HG02973 (cell line): ENCODE data around the gene OR4N5.
"Not testable (repeated sequence)": the region's sequence is repeated elsewhere in the genome, so short reads cannot be mapped to it uniquely, and the experiment has no call there.

ENCODE experiments used
- ATAC-seq: cut with Tn5 transposase; IDR thresholded peaks from one replicate; pipeline ENCODE4 v1.9.1; 2021; ENCODE audit warnings: moderate library complexity; ENCODE audit not compliant: unreplicated experiment

The OR4N5 gene, protein sequence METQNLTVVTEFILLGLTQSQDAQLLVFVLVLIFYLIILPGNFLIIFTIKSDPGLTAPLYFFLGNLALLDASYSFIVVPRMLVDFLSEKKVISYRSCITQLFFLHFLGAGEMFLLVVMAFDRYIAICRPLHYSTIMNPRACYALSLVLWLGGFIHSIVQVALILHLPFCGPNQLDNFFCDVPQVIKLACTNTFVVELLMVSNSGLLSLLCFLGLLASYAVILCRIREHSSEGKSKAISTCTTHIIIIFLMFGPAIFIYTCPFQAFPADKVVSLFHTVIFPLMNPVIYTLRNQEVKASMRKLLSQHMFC

DNA sequence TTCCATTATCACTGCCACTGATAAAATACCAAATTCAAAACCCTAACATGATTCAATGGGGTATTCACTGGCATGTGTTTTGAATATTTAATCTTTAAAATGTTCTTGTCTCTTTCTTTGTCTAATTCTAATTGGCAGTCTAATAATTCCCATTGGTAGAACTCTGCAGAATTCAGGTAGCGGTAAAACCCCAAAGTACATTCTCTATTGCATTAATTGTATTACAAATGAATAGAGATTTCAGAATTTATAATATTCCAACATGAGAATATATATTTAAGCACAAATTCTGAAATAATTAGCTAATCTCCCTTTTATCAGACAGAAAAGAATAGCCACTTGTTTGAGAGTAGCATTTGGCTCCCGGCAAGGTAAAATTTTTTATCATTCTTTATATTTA, at the start of gene OR4N5:
Gene OR4N5 (plus strand): TSS at position 301 of the 400 bp plus-strand sequence. CDS start 4,916 bp downstream, outside the sequence.
- no peak for ATAC-seq

DNA sequence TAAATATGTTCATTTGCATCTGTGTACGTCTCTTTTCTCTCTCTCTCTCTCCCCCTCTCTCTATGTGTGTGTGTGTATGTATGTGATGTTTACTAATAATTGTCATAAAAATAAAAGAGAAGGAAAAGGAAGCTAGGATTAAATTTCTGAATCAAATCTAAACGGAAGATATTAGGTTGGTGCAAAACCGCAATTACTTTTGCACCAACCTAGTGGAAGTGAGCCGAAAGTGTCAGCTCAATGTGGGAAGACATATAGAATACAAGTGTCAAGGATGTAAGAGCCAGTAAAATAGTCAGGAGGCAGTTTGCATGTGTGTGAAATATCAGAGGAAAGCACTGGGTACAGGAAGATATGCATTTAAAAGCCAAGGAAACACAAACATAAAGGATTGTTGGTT, 46.6 kb upstream of the OR4N5 start:
- no peak for ATAC-seq

DNA sequence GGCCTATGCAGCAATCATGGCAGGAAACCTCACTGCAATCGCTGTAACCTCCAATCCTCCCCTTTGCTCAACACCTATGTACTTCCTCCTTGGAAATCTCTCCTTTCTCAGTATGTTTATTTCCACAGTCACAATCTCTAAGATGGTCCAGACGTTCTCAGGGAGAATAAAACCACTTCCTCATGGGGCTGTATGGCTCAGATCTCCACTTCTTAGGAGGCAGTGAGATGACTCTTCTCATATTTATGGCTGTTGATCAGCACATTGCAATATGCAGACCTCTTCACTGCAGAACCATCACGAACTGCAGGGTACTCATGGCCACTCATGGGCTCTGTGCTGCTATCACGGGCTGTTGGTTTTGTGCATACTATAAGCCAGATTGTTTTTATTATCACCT, 45.2 kb upstream of the OR4N5 start:
- no peak for ATAC-seq

DNA sequence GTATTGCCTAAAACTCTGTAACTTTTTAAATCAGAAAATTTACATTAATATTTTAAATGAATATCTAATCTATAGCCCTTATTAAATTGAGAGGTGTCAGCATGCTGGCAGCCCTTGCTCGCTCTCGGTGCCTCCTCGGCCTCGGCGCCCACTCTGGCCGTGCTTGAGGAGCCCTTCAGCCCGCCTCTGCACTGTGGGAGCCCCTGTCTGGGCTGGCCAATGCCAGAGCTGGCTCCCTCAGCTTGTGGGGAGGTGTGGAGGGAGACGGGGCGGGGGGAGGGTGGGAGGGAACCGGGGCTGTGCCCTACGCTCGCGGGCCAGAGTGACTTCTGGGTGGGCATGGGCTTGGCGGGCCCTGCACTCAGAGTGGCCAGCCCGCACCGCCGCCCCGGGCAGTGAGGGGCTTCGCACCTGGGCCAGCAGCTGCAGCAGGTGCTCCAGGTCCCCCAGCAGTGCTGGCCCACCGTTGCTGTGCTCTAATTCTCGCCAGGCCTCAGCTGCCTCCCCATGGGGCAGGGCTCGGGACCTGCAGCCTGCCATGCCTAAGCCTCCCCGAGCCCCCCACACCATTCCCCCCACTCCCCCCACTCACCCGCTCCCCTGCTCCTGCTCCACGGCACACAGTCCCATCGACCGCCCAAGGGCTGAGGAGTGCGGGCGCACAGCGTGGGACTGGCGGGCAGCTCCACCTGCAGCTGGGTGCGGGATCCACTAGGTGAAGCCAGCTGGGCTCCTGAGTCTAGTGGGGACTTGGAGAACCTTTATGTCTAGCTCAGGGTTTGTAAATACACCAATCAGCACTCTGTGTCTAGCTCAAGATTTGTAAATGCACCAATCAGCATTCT, 39.5 kb upstream of the OR4N5 start:
- ATAC-seq, result not testable (repeated sequence)

DNA sequence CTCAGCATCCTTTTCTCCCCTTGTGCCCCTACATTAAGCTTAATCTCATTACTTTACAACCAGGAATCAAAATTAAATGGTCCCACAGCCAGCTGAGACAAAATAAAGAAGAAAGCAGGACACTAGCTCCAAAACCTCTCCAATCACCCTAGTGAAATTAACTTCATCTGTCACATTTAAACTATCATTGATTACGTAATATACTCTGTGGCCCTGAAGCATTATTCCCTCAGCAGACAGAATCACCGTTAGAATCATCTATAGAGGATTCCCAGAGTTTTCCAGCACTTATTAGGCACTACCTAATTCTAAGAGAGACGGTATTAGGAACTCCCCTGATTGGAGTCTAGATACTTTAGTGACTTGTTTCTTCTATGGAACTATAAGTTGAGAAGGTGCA, 28.2 kb upstream of the OR4N5 start, which contains the start of gene OR4K17:
Gene OR4K17 (plus strand): TSS at position 302 of the 400 bp plus-strand sequence. CDS start 6,761 bp downstream, outside the sequence.
- ATAC-seq, result no peak

DNA sequence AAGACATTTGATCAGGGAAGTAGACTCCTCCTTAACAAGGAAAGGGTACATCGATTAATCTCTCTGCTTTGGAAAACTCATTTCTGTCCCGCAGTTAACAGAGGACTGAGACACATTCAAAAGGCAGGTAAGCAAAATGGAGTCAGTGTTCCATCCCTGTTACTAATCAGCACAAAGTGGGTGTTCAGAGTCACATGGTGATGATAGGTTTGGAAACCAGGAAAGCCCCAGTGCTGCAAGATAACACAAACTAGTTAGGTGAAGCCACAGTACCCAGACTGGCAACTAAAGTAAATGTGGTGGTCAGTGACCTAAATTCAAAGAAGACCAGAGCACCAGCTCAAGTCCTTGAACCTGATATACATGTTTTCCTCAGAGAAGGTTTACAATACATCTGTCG, 26.3 kb upstream of the OR4N5 start:
- no peak for ATAC-seq

DNA sequence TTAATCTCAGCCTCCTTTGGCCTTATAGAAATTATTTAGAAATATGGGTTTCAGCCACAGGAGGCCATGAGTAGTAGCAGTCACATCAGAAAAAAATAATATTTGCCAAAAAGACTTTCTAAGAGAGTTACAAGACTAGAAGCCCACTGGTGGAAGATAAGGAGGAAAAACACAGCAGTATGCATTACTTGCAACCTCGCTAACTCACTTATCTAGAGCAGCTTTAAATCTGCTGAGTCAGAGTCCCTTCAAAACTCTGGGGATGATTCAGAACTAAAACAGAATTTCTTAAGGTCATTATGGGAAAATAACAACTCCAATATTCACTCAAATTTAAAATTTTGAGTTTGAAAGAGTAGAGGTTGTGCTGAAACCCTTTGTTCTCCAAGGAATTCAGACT, 21.9 kb upstream of the OR4N5 start:
- no peak for ATAC-seq

DNA sequence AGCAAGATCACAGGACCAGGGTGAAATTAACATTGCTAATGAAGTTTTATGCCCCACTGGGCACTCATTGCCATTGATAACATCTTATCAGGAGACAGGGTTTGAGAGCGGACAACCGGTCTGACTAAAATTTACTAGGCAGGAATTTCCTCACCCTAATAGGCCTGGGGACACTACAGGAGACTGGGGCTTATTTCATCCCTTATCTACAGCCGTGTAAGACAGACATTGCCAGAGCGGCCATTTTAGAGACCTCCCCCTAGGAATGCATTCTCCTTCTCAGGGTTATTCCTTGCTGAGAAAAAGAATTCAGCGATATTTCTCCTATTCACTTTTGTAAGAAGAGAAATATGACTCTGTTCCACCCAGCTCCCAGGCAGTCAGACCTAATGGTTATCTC, 19.8 kb upstream of the OR4N5 start:
- ATAC-seq, result no peak

DNA sequence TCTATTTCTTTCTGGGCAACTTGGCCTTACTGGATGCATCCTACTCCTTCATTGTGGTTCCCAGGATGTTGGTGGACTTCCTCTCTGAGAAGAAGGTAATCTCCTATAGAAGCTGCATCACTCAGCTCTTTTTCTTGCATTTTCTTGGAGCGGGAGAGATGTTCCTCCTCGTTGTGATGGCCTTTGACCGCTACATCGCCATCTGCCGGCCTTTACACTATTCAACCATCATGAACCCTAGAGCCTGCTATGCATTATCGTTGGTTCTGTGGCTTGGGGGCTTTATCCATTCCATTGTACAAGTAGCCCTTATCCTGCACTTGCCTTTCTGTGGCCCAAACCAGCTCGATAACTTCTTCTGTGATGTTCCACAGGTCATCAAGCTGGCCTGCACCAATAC, 5.3 kb downstream of the OR4N5 start:
- no peak for ATAC-seq

DNA sequence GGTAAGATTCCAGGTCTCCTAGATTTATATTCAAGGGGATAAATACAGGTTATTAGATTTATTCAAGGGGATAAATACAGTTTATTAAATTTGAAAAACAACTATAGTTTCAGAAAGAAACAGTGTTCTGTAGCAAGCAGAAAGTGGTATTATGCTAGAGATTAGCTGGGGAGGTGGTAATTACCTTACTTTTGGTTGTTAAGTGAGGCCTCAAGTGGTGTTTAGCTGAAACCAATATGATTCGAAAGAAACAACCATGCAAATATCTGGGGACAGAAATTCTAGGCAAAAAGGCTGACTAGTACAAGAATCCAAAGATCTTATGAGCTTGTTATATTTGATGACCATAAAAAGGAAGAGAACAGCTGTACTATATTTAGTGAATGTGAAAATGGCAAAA, 6.2 kb downstream of the OR4N5 start:
- ATAC-seq, result no peak

DNA sequence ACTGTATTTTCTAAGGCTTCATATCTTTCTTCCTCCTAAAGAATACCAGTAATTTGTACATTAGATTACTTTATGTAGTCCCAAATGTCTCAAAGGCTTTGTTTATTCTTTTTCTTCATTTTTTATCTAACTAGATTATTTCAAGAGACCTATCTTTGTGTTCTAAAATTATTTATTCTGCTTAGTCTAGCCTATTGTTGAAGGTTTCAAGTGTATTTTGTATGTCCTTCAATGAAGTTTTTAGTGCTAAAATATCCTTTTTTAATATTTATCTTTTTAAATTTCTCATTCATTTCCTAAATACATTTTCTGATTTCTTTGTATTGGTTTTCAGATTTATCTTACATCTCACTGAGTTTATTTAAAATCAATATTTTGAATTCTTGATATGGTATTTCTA, 25.8 kb downstream of the OR4N5 start:
- ATAC-seq, result no peak

DNA sequence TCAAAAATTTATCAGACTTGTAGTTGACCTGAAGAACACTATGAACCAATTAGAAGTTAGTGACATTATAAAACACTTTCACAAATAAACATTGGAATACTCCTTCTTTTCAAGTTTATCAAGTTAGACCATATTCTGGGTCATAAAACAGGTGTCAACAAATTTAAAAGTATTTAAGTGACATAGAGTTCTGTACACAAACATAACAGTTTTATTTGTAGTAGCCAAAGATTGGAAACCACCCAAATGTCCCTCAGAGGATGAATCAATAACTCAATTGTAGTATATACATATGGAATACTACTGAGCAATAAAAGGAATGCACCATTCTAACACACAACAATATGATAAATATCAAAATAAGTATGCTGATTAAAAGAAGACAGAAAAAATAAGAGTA, 28.5 kb downstream of the OR4N5 start:
- no peak for ATAC-seq

DNA sequence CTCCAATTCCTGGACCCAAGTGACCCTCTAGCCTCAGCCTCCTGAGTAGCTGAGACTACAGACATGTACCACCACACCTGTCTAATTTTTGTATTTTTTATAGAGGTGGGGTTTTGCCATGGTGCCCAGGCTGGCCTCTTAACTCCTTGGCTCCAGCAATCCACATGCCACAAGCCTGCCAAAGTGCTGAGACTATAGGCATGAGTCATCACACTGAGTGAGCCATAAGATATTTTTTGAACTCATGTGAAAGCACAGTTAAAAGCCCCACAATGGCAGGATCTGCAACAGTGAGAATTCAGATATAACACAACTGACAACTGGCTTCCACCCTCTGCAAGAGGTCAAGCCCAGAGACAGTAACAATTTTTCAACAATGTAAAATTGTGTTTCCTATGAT, 31.2 kb downstream of the OR4N5 start:
- ATAC-seq, result not testable (repeated sequence)

DNA sequence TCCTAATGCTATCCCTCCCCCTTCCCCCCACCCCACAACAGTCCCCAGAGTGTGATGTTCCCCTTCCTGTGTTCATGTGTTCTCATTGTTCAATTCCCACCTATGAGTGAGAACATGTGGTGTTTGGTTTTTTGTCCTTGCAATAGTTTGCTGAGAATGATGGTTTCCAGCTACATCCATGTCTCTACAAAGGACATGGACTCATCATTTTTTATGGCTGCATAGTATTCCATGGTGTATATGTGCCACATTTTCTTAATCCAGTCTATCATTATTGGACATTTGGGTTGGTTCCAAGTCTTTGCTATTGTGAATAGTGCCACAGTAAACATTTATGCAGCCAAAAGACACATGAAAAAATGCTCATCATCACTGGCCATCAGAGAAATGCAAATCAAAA, 35.6 kb downstream of the OR4N5 start:
- not testable (repeated sequence) for ATAC-seq

DNA sequence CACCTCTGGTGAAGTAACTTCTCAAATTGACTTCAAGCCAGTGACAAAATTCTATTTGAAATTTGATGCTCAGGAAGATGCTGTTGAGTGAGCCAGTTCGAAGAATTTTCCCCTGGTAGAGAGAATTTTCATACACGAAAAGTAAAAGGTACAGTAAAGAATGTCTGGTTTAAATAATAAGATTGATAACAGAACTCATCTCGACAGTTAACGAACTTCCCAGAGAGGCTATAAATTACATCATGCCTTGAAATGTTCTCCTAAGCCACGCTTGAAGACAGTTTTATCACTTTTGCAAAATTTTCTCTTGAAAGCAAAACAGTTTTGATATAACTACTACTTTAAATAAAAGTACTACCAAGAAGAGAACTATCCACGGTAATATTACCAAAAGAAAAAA, 37.7 kb downstream of the OR4N5 start:
- no peak for ATAC-seq

DNA sequence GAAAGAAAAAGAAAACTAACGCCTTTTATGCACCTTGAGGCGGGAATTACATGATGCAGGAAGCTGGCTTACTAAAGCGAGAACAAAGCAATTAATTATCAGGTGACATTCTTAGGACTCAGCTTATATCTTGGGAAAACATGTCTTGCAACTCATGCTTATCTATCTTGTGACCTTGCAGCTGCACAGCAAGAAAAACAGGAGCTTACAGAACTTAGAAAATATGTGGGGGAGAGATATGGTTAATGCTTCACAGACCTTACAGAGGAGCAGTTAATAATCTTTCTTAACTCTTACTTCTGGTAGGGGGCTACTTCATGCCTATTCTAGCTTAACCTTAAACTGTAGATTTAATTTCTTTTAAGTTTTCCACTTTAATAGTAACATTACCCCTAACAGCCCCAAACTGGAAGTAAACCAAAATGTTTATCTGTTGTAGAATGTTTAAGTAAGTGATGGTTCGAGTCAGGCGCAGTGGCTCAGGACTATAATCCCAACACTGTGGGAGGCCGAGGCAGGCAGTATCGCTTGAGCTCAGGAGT, 38.9 kb downstream of the OR4N5 start:
- no peak for ATAC-seq

DNA sequence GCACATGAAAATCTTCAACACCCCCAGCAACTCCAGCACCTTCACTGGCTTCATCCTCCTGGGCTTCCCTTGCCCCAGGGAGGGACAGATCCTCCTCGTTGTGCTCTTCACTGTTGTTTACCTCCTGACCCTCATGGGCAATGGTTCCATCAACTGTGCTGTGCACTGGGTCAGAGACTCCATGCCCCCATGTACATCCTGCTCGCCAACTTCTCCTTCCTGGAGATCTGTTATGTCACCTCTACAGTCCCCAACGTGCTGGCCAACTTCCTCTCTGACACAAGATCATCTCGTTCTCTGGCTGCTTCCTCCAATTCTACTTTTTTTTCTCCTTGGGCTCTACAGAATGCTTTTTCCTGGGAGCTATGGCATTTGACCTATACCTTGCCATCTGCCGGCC, 40.6 kb downstream of the OR4N5 start:
- no peak for ATAC-seq

DNA sequence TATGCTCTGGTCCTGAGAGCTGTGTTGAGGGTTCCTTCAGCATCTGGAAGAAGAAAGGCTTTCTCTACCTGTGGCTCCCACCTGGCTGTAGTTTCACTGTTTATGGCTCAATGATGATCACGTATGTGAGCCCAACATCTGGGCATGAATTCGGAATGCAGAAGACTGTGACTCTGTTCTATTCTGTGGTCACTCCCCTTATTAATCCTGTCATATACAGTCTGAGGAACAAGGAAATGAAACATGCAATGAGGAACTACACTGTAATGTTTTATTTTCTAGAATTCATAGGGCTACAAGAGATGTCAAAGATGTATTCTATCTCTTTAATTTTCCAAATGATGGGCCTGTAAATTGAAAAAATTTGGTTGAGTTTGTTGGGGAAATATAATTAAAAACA, 41.3 kb downstream of the OR4N5 start:
- no peak for ATAC-seq

DNA sequence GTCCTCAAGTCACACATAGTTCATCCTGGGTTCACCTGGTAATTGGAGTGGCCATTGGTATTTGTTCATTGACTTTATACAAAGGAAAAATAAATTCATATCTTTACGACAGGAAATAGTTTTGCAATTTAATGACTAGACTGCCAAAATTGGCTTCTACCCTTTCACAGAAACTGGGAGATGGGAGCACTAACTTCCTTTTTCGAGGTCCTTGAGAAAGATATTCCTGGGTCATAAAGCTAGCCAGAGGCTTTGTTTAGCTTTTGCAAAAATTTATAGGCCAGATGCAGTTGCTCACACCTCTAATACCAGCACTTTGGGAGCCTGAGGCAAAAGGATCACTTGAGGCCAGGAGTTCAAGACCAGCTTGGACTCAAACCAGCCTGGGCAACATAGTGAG, 41.9 kb downstream of the OR4N5 start:
- no peak for ATAC-seq

DNA sequence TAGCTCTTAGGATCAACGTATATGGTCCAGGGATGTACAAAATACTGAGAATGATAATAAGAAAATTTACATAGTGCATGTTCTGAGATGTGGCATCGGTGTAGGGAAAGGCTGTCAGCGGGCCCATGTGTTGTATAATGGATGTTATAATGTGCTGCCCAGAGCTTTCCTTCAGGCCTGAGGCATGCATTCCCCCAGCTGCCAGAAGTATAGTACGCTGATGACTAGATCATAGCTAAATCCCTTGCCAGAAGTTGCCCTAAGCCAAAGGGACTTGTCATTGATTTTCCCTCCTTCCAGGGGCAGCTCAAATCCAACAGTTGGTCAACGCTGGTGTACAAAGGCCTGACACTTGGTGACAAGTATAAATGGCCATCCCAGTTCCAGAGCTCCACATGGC, 45.6 kb downstream of the OR4N5 start:
- ATAC-seq, result no peak

DNA sequence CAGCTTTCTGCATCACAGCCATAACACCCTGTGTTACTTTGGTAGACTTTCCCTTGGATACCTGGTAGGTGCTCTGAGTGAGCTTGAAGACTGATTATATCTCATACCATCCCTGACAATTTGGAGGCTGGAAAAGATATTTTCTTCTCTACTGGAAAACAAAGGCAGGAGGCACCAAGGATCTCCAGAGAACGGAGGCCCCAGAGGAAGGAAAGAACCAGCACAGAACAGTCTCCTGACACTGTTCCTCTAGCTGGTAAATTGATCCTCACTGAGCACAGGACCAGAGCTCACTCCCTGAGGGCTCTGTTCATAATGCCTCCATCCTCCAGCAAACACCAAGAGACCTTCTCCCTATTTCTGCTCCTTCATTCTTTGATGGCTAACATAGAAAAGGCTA, 52.0 kb downstream of the OR4N5 start, which contains the start of gene OR11G2:
Gene OR11G2 (plus strand): TSS at position 301 of the 400 bp plus-strand sequence. CDS start 6,542 bp downstream, outside the sequence.
- no peak for ATAC-seq

DNA sequence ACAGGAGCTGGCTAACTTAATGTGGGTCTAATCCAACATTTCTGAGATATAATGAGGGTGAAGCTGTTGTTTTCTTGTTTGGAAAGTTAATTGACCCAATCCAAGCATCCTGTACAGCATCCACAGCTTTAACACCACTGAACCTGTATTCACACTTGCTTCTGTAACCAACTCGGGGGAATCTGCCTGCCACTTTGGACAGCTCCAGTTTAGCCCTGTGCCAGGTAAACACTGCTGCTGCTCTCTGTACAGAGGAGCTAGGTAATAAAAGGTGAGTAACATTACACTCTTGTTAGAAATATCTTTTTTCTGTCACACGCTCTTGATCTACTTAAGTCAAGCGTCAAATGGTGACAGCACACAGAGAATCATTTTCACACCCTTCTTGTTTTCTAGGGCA, 52.8 kb downstream of the OR4N5 start:
- ATAC-seq, result no peak
